Hematopoietic multipotent progenitor cell (in vitro differentiated cells): Measurements from ENCODE around the gene PODN. TPM values are rescaled to one million over a fixed set of nuclear protein-coding genes. Genes with fewer than 3 reads are reported as not detected.

Source experiments
- DNase-seq, 3 donors: peaks; one replicate each; pipeline ENCODE4 v3.0.0-alpha.2; 2011 to 2015; ENCODE audit warnings: low read depth in 2 of 3, low spot score in 2 of 3
- small RNA-seq: library from RNA; depleted of rRNA; stranded (forward); fragments of <200 nt; gene quantifications from one replicate; pipeline ENCODE3, GENCODE V24; 2012
- total RNA-seq: library from RNA; depleted of rRNA; stranded (reverse); fragments of >200 nt; gene quantifications from one replicate; pipeline ENCODE4 v1.2.3, GENCODE V29; 2012

PODN gene
- total RNA-seq, 1 donor, result not detected

- no peak for DNase-seq
Observed at GRCh38 chr1:53130598-53130877, 68.5 kb downstream of the PODN start.

GRCh38 chr1:53130878-53131589, 69.0 kb downstream of the PODN start:
- no peak for DNase-seq

- DNase-seq, result no peak
Observed at GRCh38 chr1:53131590-53131938, 69.6 kb downstream of the PODN start.

GRCh38 chr1:53132176-53132575, 70.2 kb downstream of the PODN start:
- DNase-seq, result no peak

- DNase-seq, result no peak
Observed at GRCh38 chr1:53133261-53134041, 71.4 kb downstream of the PODN start.

GRCh38 chr1:53134042-53134485, 72.1 kb downstream of the PODN start:
- DNase-seq, result no peak

Small RNA genes within 50 kb of the gene (small RNA-seq; reads per million reads assigned to genes)
- gene HIGD1AP11, result not detected

Other genes starting within 250 kb of the PODN start
- not detected for gene ZYG11A, start 219.5 kb upstream of the PODN start, total RNA-seq
- gene ECHDC2, start 140.5 kb upstream of the PODN start, total RNA-seq, result 8.6 TPM
- gene SCP2, start 134.9 kb upstream of the PODN start, total RNA-seq, result 26.1 TPM
- not detected for gene SLC1A7, start 80.4 kb downstream of the PODN start, total RNA-seq
- gene CPT2, start 134.6 kb downstream of the PODN start, total RNA-seq, result 30.2 TPM
- 29.9 TPM for gene CZIB, start 158.4 kb downstream of the PODN start, total RNA-seq
- gene MAGOH, start 176.3 kb downstream of the PODN start, total RNA-seq, result 9.7 TPM